Measurements from ENCODE around the gene RNF34. TPM values are rescaled to one million over a fixed set of nuclear protein-coding genes. Genes with fewer than 3 reads are reported as not detected.

The RNF34 gene
- total and polyA plus RNA-seq, 2 donors (not counting 3 experiments of a cell fraction or from before 2014, with no cell fraction given), result 37.6 to 51.1 TPM

- no peak for TF ChIP-seq CTCF (IDR thresholded peaks at IDR 0.05; ENCODE audit: extremely low read depth in 1 of 2, insufficient read depth in 1 of 2, low read depth in 1 of 2, low read length in 2 of 2)
- no peak for TF ChIP-seq GATA2 (IDR thresholded peaks at IDR 0.05; ENCODE audit: insufficient read depth, insufficient read length, low read depth, low read length)
- TF ChIP-seq JUN (IDR thresholded peaks at IDR 0.05; ENCODE audit: borderline replicate concordance, insufficient read depth, insufficient read length, low read depth), result no peak
- no peak for TF ChIP-seq POLR2AphosphoS5 (IDR thresholded peaks at IDR 0.05; ENCODE audit: insufficient read depth, low read depth, low read length)
- no peak for TF ChIP-seq FOS (IDR thresholded peaks at IDR 0.05; ENCODE audit: borderline replicate concordance, insufficient read depth, low read length)
- no peak for TF ChIP-seq EZH2 (IDR thresholded peaks at IDR 0.05; ENCODE audit: borderline replicate concordance, low read depth, low read length, severe bottlenecking)
- TF ChIP-seq MYC (IDR thresholded peaks at IDR 0.05; ENCODE audit: low read depth, low read length), result no peak
- TF ChIP-seq MAX (IDR thresholded peaks at IDR 0.05; ENCODE audit: insufficient read depth, insufficient read length), result no peak
- no peak for TF ChIP-seq POLR2A (IDR thresholded peaks at IDR 0.05; ENCODE audit: low read depth, low read length)
- no peak for FAIRE-seq
- dilution Hi-C loops (cut with MboI; ENCODE audit: extremely low pct_ligation_motif_present, low sequenced_read_pairs), result no loop called here
- no peaks in the 10 kb centered on the region for H3K36me3 ChIP-seq (ENCODE audit: control insufficient read depth in 2 of 2, extremely low read depth in 1 of 2, insufficient read depth in 2 of 2, low read length in 2 of 2)
- no peak overlapping the region for H2AFZ ChIP-seq (ENCODE audit: low read depth, low read length)
- H3K4me2 ChIP-seq (ENCODE audit: insufficient read depth, low read length), result no peak overlapping the region
- no peak overlapping the region for H3K27ac ChIP-seq (ENCODE audit: insufficient read depth, low read depth, low read length)
- ChIA-PET CTCF (interaction anchor here (0.8 to 2.1 kb wide), 2 partner anchors 8 to 28 kb away, joined by 3 to 7 read pairs; partner anchors contain the start of gene RNF34), POLR2A (interaction anchor here (1.3 kb wide), 1 partner anchor 8 kb away, joined by 5 read pairs; the partner anchor contains the start of gene RNF34)
- no peaks in the 10 kb centered on the region for H3K9me3 ChIP-seq (replicated peaks; ENCODE audit: control insufficient read depth, insufficient read depth, low read length)
- no peak for DNase-seq (ENCODE audit: low read depth, low spot score)
- no peaks in the 10 kb centered on the region for H4K20me1 ChIP-seq (replicated peaks; ENCODE audit: control insufficient read depth, extremely low read depth, insufficient read depth, low read length)
- BruUV-seq (replicated peaks), result no TSS peak
- H3K4me3 ChIP-seq (replicated peaks in 1 of 3; ENCODE audit: insufficient read depth in 1 of 3, low read depth in 1 of 3, low read length in 3 of 3), result no peak overlapping the region
- H3K27me3 ChIP-seq (ENCODE audit: control insufficient read depth in 2 of 2, insufficient read depth in 2 of 2, low read length in 2 of 2), result no peaks in the 10 kb centered on the region
- H3K9me1 ChIP-seq (replicated peaks; ENCODE audit: control insufficient read depth, extremely low read depth, insufficient read depth, low read length), result no peaks in the 10 kb centered on the region
- H3K4me1 ChIP-seq (ENCODE audit: control insufficient read depth, extremely low read depth, insufficient read depth, low read length), result peaks cover 6% of the 10 kb centered on the region
- H3K9ac ChIP-seq (replicated peaks; ENCODE audit: extremely low read depth, insufficient read depth, low read length), result no peak overlapping the region
- intact Hi-C loops (cut with micrococcal nuclease), result no loop called here
- no peaks in the 10 kb centered on the region for H3K79me2 ChIP-seq (ENCODE audit: control insufficient read depth, insufficient read depth, low read length)
Observed at GRCh38 chr12:121392325-121392716, 7.6 kb upstream of the RNF34 start.

Data from endothelial cell of umbilical vein (primary cell).